BJ (cell line): ENCODE data around the gene NFKB1. TPM values are rescaled to one million over a fixed set of nuclear protein-coding genes. Genes with fewer than 3 reads are reported as not detected.

Experiments used
- CTCF ChIA-PET: fragments of 350-600 bp; formaldehyde crosslinking; extraction: SDS; loops from one replicate; lab custom pipeline; 2021; ENCODE audit warnings: antibody characterized with exemption, inconsistent platforms; lab: Yijun Ruan, JAX
- POLR2A ChIA-PET: fragments of 300-600 bp; sonication (Branson Sonifier 250); formaldehyde crosslinking; extraction: SDS; loops from one replicate; lab custom pipeline; 2021; ENCODE audit warnings: antibody characterized with exemption; lab: Charles Lee
- DNase-seq: peaks from one replicate; pipeline ENCODE4 v3.0.0-alpha.2; 2011; ENCODE audit warnings: low read depth
- H3K27me3 ChIP-seq: 2 replicates; pipeline ENCODE4 v1.6.0; 2011; ENCODE audit warnings: low read length; ENCODE audit not compliant: control insufficient read depth, insufficient read depth
- H3K36me3 ChIP-seq: 2 replicates; pipeline ENCODE4 v1.5.1; 2011; ENCODE audit warnings: low read length; ENCODE audit not compliant: control insufficient read depth, insufficient read depth
- H3K4me3 ChIP-seq: 2 replicates; pipeline ENCODE4 v1.5.1; 2011; ENCODE audit warnings: low read depth, mild to moderate bottlenecking, control low read depth, low read length
- CTCF ChIP-seq: IDR thresholded peaks from 2 replicates; pipeline ENCODE4 v1.5.1; 2011; ENCODE audit warnings: low read depth, mild to moderate bottlenecking, control low read depth, inconsistent platforms, low read length, moderate library complexity; ENCODE audit not compliant: insufficient read depth
- polyA plus RNA-seq: library from polyadenylated mRNA; depleted of rRNA; stranded (reverse); fragments of >200 nt; gene quantifications from 2 replicates; pipeline ENCODE4 v1.2.3, GENCODE V29; 2011

Gene NFKB1
- polyA plus RNA-seq, 1 experiment, result 16.6 TPM

GRCh38 chr4:102534845-102535244, 33.7 kb downstream of the NFKB1 start:
- H3K27me3 ChIP-seq, result no peaks in the 10 kb centered on the region
- no peak for DNase-seq
- ChIA-PET POLR2A (no interaction called here), CTCF (interaction anchor here (1.3 kb wide), 1 partner anchor 10 kb away, joined by 4 read pairs; no protein-coding TSS in a partner anchor)
- no peak overlapping the region for H3K4me3 ChIP-seq
- TF ChIP-seq CTCF, result no peak
- H3K36me3 ChIP-seq, result no peaks in the 10 kb centered on the region

- no peak for DNase-seq
- Histone ChIP-seq H3K4me3 (no peak overlapping the region), H3K27me3 (no peaks in the 10 kb centered on the region), H3K36me3 (no peaks in the 10 kb centered on the region)
- CTCF ChIA-PET, result interaction anchor here (1.3 kb wide), 1 partner anchor 9 kb away, joined by 4 read pairs; no protein-coding TSS in a partner anchor
- TF ChIP-seq CTCF, result no peak
- POLR2A ChIA-PET, result interaction anchor here (0.7 kb wide), 1 partner anchor 32 kb away, joined by 4 read pairs; no protein-coding TSS in a partner anchor
Measured at GRCh38 chr4:102535398-102536082, 34.4 kb downstream of the NFKB1 start.

GRCh38 chr4:102536768-102537167, 35.6 kb downstream of the NFKB1 start:
- DNase-seq, result no peak
- Histone ChIP-seq H3K36me3 (no peaks in the 10 kb centered on the region), H3K4me3 (no peak overlapping the region), H3K27me3 (no peaks in the 10 kb centered on the region)
- CTCF ChIA-PET, result interaction anchor here (1.1 kb wide), 1 partner anchor 8 kb away, joined by 3 read pairs; no protein-coding TSS in a partner anchor
- POLR2A ChIA-PET, result no interaction called here
- TF ChIP-seq CTCF, result no peak

- POLR2A ChIA-PET, result no interaction called here
- Histone ChIP-seq H3K36me3 (no peaks in the 10 kb centered on the region), H3K4me3 (no peak overlapping the region), H3K27me3 (no peaks in the 10 kb centered on the region)
- CTCF ChIA-PET, result no interaction called here
- DNase-seq, result no peak
- no peak for TF ChIP-seq CTCF
Measured at GRCh38 chr4:102537269-102537668, 36.1 kb downstream of the NFKB1 start.

GRCh38 chr4:102541697-102542096, 40.5 kb downstream of the NFKB1 start:
- ChIA-PET POLR2A (no interaction called here), CTCF (no interaction called here)
- no peak for DNase-seq

More at GRCh38 chr4:102541697-102542096, 40.5 kb downstream of the NFKB1 start:
- Histone ChIP-seq H3K36me3 (no peaks in the 10 kb centered on the region), H3K27me3 (no peaks in the 10 kb centered on the region), H3K4me3 (no peak overlapping the region)
- no peak for TF ChIP-seq CTCF
